Ascending aorta (tissue), 2 donors: Measurements from ENCODE around the gene MMEL1. TPM values are rescaled to one million over a fixed set of nuclear protein-coding genes. Genes with fewer than 3 reads are reported as not detected.
A peak's percentile ranks its signal among the peaks of the same experiment; 100 is the strongest.
"Not testable (repeated sequence)": the region's sequence is repeated elsewhere in the genome, so short reads cannot be mapped to it uniquely, and the experiment has no call there.

ENCODE experiments used
- DNase-seq, 2 donors: peaks; one replicate each; pipeline ENCODE4 v3.0.0-alpha.2; 2019; ENCODE audit warnings: low spot score in 2 of 2
- H3K27ac ChIP-seq, 2 donors: fragments of 200-600 bp; sonication (generic); one replicate each; pipeline ENCODE4 v1.5.1; 2016 to 2017; ENCODE audit warnings: mild to moderate bottlenecking in 1 of 2
- H3K27me3 ChIP-seq: fragments of 200-600 bp; sonication (generic); one replicate; pipeline ENCODE4 v1.5.1; 2017
- H3K36me3 ChIP-seq, 2 donors: fragments of 200-600 bp; sonication (generic); one replicate each; pipeline ENCODE4 v1.5.1; 2016
- H3K4me1 ChIP-seq, 2 donors: fragments of 200-600 bp; sonication (generic); one replicate each; pipeline ENCODE4 v1.5.1; 2016 to 2017; ENCODE audit warnings: mild to moderate bottlenecking in 1 of 2
- H3K4me3 ChIP-seq, 2 donors: fragments of 200-600 bp; sonication (generic); one replicate each; pipeline ENCODE4 v1.5.1; 2016 to 2017; ENCODE audit warnings: mild to moderate bottlenecking in 1 of 2
- H3K9me3 ChIP-seq, 2 donors: fragments of 200-600 bp; sonication (generic); one replicate each; pipeline ENCODE4 v1.5.1; 2016
- intact Hi-C: fragments of 100-400 bp; cut with DNase I; formaldehyde crosslinking; loops from one replicate; pipeline ENCODE4 v1.15.1; 2023
- total RNA-seq: library from RNA; depleted of rRNA; stranded (reverse); fragments of >200 nt; gene quantifications from one replicate; pipeline ENCODE4 v1.1.0, GENCODE V29; 2016
- TF ChIP-seq, protein P1 (sequence below), 3 experiments: fragments of 200-600 bp in 2 of 3; fragments of 450-650 bp in 1 of 3; sonication (generic) in 2 of 3; IDR thresholded peaks; one replicate each; pipeline ENCODE4 v1.5.1; 2016 to 2019; ENCODE audit warnings: antibody characterized with exemption in 3 of 3, mild to moderate bottlenecking in 1 of 3, moderate library complexity in 1 of 3

Gene MMEL1, protein sequence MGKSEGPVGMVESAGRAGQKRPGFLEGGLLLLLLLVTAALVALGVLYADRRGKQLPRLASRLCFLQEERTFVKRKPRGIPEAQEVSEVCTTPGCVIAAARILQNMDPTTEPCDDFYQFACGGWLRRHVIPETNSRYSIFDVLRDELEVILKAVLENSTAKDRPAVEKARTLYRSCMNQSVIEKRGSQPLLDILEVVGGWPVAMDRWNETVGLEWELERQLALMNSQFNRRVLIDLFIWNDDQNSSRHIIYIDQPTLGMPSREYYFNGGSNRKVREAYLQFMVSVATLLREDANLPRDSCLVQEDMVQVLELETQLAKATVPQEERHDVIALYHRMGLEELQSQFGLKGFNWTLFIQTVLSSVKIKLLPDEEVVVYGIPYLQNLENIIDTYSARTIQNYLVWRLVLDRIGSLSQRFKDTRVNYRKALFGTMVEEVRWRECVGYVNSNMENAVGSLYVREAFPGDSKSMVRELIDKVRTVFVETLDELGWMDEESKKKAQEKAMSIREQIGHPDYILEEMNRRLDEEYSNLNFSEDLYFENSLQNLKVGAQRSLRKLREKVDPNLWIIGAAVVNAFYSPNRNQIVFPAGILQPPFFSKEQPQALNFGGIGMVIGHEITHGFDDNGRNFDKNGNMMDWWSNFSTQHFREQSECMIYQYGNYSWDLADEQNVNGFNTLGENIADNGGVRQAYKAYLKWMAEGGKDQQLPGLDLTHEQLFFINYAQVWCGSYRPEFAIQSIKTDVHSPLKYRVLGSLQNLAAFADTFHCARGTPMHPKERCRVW
- total RNA-seq, result not detected

DNA sequence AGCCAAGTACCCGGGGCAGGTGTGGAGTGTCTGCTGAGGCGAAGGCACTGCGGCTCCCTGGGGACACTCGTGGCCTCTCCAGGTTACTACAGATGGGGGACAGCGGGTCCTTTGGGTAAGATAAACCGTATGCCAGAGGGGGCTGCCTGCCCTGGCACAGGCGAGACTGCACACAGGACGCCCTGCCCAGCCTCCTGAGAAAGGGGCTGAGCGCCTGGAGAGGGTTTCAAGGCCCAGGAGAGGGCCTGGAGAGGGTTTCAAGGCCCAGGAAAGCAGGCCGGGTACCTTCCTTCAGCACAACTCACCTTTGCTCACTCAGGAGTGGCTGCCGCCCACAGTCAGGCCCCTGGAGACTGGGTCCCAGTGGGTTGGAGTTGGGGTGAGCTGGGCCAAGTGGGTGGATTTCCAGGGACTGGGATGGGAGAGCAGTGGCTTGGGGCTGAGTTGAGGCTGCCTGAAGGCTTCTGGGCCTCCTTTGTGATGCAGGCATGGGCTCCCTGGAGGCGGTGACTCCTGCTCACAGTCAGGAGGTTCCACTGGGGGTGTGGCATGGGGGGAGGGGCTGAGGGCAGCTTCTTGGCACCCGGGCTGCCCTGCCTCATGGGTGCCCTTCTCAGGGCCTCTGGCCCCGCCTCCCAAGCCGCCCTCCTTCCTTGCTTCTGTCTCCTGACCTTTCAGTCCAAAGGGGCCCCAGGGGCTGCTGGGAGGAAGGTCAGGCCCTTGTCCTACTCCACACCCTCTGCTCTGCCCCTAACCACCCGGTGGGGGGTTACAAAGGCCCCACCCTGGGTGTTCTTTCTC, at the start of gene MMEL1:
TSS of gene MMEL1 (minus strand) at position 456 of the 801 bp plus-strand sequence. CDS start 3,532 bp downstream, outside the sequence.
- H3K27me3 ChIP-seq, result peaks cover 13% of the 10 kb centered on the region

GRCh38 chr1:2676726-2677125, 43.9 kb upstream of the MMEL1 start:
- H3K4me3 ChIP-seq, H3K9me3 ChIP-seq, intact Hi-C loops, H3K36me3 ChIP-seq, H3K27ac ChIP-seq, H3K27me3 ChIP-seq, H3K4me1 ChIP-seq: not testable (repeated sequence)
- peak in 1 of 2 donors; percentile 30 for DNase-seq

More for the DNA sequence above, at the start of gene MMEL1:
- no peak within 1 kb of the TSS for H3K27ac ChIP-seq
- H3K4me1 ChIP-seq, result no peaks in the 10 kb centered on the region
- intact Hi-C loops, result no loop called here
- no peaks in the 10 kb centered on the region for H3K36me3 ChIP-seq
- H3K9me3 ChIP-seq, result no peaks in the 10 kb centered on the region
- TF ChIP-seq, protein P1, sequence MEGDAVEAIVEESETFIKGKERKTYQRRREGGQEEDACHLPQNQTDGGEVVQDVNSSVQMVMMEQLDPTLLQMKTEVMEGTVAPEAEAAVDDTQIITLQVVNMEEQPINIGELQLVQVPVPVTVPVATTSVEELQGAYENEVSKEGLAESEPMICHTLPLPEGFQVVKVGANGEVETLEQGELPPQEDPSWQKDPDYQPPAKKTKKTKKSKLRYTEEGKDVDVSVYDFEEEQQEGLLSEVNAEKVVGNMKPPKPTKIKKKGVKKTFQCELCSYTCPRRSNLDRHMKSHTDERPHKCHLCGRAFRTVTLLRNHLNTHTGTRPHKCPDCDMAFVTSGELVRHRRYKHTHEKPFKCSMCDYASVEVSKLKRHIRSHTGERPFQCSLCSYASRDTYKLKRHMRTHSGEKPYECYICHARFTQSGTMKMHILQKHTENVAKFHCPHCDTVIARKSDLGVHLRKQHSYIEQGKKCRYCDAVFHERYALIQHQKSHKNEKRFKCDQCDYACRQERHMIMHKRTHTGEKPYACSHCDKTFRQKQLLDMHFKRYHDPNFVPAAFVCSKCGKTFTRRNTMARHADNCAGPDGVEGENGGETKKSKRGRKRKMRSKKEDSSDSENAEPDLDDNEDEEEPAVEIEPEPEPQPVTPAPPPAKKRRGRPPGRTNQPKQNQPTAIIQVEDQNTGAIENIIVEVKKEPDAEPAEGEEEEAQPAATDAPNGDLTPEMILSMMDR (IDR thresholded peaks at IDR 0.05), result no peak
- H3K4me3 ChIP-seq, result no peak within 1 kb of the TSS
- DNase-seq, result peak in 1 of 2 donors; percentile 53

DNA sequence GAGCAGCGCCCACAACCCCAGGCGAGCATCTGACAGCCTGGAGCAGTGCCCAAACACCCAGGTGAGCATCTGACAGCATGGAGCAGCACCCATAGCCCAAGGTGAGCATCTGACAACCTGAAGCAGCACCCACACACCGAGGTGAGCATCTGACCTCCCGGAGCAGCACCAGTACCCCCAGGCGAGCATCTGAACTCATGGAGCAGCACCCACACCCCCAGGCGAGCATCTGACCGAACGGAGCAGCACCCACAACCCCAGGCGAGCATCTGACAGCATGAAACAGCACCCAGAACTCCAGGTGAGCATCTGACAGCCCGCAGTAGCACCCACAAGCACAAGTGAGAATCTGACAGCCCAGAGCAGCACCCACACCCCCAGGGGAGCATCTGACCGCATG, 38.8 kb upstream of the MMEL1 start:
- H3K4me3 ChIP-seq, H3K36me3 ChIP-seq, H3K27me3 ChIP-seq, H3K9me3 ChIP-seq, H3K27ac ChIP-seq, H3K4me1 ChIP-seq, intact Hi-C loops: not testable (repeated sequence)
- DNase-seq, result peak in 1 of 2 donors; percentile 64

DNA sequence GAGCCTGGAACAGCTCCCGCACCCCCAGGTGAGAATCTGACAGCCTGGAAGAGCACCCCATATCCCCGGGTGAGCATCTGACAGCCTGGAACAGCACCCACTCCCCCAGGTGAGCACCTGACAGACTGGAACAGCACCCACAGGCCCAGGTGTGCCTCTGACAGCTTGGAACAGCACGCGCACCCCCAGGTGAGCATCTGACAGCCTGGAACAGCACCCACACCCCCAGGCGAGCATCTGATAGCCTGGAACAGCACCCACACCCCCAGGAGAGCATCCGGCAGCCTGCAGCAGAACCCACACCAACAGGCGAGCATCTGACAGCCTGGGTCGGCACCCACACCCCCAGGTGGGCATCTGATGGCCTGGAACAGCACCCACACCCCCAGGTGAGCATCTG, 27.0 kb upstream of the MMEL1 start:
- intact Hi-C loops, result not testable (repeated sequence)
- peak; percentile 51 to 55 for DNase-seq

GRCh38 chr1:2657909-2658308, 25.1 kb upstream of the MMEL1 start:
- intact Hi-C loops, H3K4me3 ChIP-seq: not testable (repeated sequence)

More for the DNA sequence above, 27.0 kb upstream of the MMEL1 start:
- H3K36me3 ChIP-seq, H3K27ac ChIP-seq, H3K9me3 ChIP-seq, H3K27me3 ChIP-seq, H3K4me3 ChIP-seq, H3K4me1 ChIP-seq: not testable (repeated sequence)

DNA sequence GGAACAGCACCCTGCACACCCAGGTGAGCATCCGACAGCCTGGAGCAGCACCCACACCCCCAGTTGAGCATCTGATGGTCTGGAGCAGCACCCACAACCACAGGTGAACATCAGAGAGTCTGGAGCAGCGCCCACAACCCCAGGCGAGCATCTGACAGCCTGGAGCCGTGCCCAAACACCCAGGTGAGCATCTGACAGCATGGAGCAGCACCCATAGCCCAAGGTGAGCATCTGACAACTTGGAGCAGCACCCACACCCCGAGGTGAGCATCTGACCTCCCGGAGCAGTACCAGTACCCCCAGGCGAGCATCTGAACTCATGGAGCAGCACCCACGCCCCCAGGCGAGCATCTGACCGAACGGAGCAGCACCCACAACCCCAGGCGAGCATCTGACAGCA, 24.3 kb upstream of the MMEL1 start:
- H3K27me3 ChIP-seq, intact Hi-C loops, H3K4me1 ChIP-seq, H3K36me3 ChIP-seq, H3K27ac ChIP-seq, H3K9me3 ChIP-seq, H3K4me3 ChIP-seq: not testable (repeated sequence)
- peak; percentile 7 to 54 for DNase-seq

More at GRCh38 chr1:2657909-2658308, 25.1 kb upstream of the MMEL1 start:
- not testable (repeated sequence) for H3K9me3 ChIP-seq, H3K27me3 ChIP-seq, H3K27ac ChIP-seq, H3K36me3 ChIP-seq, H3K4me1 ChIP-seq
- DNase-seq, result peak in 1 of 2 donors; percentile 54

DNA sequence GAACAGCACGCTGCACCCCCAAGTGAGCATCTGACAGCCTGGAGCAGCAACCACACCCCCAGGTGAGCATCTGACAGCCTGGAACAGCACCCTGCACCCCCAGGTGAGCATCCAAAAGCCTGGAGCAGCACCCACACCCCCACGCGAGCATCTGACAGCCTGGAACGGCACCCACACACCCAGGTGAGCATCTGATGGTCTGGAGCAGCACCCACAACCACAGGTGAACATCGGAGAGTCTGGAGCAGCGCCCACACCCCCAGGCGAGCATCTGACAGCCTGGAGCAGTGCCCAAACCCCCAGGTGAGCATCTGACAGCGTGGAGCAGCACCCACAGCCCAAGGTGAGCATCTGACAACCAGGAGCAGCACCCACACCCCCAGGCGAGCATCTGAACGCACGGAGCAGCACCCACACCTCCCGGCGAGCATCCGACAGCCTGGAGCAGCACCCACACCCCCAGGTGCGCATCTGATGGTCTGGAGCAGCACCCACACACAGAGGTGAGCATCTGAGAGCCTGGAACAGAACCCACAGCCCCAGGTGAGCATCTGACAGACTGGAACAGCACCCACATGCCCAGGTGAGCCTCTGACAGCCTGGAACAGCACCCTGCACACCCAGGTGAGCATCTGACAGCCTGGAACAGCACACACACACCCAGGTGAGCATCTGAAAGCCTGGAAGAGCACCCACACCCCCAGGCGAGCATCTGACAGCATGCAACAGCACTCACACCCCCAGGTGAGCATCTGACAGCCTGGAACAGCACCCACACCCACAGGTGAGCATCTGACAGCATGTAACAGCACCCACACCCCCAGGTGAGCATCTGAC, 23.0 kb upstream of the MMEL1 start:
- intact Hi-C loops, H3K27ac ChIP-seq, H3K4me3 ChIP-seq, H3K36me3 ChIP-seq, H3K9me3 ChIP-seq, H3K27me3 ChIP-seq, H3K4me1 ChIP-seq: not testable (repeated sequence)
- peak in 1 of 2 donors; percentile 69 for DNase-seq

DNA sequence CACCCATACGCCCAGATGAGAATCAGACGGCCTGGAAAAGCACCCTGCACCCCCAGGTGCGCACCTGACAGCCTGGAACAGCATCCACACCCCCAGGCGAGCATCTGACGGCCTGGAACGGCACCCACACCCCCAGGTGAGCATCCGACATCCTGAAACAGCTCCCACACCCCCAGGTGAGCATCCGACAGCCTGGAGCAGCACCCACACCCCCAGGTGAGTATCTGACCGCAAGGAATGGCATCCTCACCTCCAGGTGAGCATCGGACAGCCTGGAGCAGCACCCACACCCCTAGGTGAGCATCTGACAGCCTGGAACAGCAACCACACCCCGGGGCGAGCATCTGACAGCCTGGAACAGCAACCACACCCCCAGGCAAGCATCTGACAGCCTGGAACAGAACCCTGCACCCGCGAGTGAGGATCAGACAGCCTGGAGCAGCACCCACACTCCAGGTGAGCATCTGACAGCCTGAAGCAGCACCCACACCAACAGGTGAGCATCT, 21.7 kb upstream of the MMEL1 start:
- H3K27ac ChIP-seq, H3K4me3 ChIP-seq, H3K9me3 ChIP-seq, intact Hi-C loops, H3K36me3 ChIP-seq, H3K27me3 ChIP-seq, H3K4me1 ChIP-seq: not testable (repeated sequence)
- DNase-seq, result peak in 1 of 2 donors; percentile 69

GRCh38 chr1:2653741-2654442, 21.1 kb upstream of the MMEL1 start:
- H3K4me3 ChIP-seq, H3K4me1 ChIP-seq, H3K9me3 ChIP-seq, H3K27me3 ChIP-seq, H3K27ac ChIP-seq, H3K36me3 ChIP-seq, intact Hi-C loops: not testable (repeated sequence)
- DNase-seq, result peak in 1 of 2 donors; percentile 85

- peak in 1 of 2 donors; percentile 76 for DNase-seq
- intact Hi-C loops, H3K27me3 ChIP-seq, H3K36me3 ChIP-seq, H3K4me3 ChIP-seq, H3K27ac ChIP-seq, H3K9me3 ChIP-seq, H3K4me1 ChIP-seq: not testable (repeated sequence)
Measured at GRCh38 chr1:2652926-2653571, 20.2 kb upstream of the MMEL1 start.
